Uterus (tissue), 2 donors: ENCODE measurements around the gene GAS7.

Source experiments
- POLR2A ChIP-seq, 2 donors: fragments of 450-650 bp; IDR thresholded peaks; one replicate each; pipeline ENCODE4 v1.6.1; 2016; ENCODE audit warnings: antibody characterized with exemption in 2 of 2, mild to moderate bottlenecking in 1 of 2, moderate library complexity in 1 of 2
- TF ChIP-seq, protein P1 (sequence below), 4 experiments: fragments of 200-600 bp in 2 of 4; fragments of 450-650 bp in 2 of 4; sonication (generic) in 2 of 4; IDR thresholded peaks; one replicate each; pipeline ENCODE4 v1.5.1; 2016 to 2019; ENCODE audit warnings: antibody characterized with exemption in 4 of 4, mild to moderate bottlenecking in 2 of 4, moderate library complexity in 1 of 4

DNA sequence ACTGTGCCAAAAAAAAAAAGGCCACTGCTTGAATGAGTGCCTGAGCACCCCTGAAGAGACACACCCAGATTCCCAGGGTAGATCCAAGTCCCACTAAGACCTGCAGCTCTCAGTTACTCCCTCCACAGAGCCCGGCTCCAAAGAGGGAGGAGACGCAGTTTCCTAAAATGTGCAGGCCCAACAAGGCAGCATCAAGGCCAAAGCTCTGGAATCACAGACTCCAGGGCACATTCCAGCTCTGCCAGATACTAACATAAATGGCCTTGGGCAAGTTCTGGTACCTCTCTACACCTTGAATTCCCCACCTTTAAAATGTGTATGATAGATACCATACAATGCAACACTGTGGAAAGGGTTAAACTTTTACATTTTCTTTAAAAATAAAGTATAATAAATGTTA, 57.0 kb downstream of the GAS7 start:
- TF ChIP-seq, protein P1, sequence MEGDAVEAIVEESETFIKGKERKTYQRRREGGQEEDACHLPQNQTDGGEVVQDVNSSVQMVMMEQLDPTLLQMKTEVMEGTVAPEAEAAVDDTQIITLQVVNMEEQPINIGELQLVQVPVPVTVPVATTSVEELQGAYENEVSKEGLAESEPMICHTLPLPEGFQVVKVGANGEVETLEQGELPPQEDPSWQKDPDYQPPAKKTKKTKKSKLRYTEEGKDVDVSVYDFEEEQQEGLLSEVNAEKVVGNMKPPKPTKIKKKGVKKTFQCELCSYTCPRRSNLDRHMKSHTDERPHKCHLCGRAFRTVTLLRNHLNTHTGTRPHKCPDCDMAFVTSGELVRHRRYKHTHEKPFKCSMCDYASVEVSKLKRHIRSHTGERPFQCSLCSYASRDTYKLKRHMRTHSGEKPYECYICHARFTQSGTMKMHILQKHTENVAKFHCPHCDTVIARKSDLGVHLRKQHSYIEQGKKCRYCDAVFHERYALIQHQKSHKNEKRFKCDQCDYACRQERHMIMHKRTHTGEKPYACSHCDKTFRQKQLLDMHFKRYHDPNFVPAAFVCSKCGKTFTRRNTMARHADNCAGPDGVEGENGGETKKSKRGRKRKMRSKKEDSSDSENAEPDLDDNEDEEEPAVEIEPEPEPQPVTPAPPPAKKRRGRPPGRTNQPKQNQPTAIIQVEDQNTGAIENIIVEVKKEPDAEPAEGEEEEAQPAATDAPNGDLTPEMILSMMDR (IDR thresholded peaks at IDR 0.05): no peak
- TF ChIP-seq POLR2A (IDR thresholded peaks at IDR 0.05): no peak
